SK-N-SH (cell line): ENCODE data around the gene TAOK1. TPM values are rescaled to one million over a fixed set of nuclear protein-coding genes. Genes with fewer than 3 reads are reported as not detected.

ENCODE experiments used
- CTCF ChIA-PET: fragments of 300-600, 350-600 bp; formaldehyde crosslinking; extraction: SDS; loops from one replicate; lab custom pipeline; 2021; lab: Yijun Ruan, JAX
- POLR2A ChIA-PET: fragments of 350-600 bp; sonication (Branson Sonifier 250); formaldehyde crosslinking; extraction: SDS; loops from one replicate; lab custom pipeline; 2020; ENCODE audit warnings: antibody characterized with exemption, inconsistent platforms; lab: Yijun Ruan, JAX
- DNase-seq: peaks from one replicate; pipeline ENCODE4 v3.0.0; 2012
- H2AFZ ChIP-seq: fragments of 200-600 bp; sonication (generic); 2 replicates; pipeline ENCODE4 v1.8.1; 2016; ENCODE audit warnings: antibody characterized with exemption, mild to moderate bottlenecking, low read depth
- H3F3A ChIP-seq: fragments of 200-600 bp; sonication (generic); replicated peaks from 2 replicates; pipeline ENCODE3; 2016; ENCODE audit warnings: antibody characterized with exemption, mild to moderate bottlenecking; ENCODE audit not compliant: insufficient read depth
- H3K27ac ChIP-seq, 2 experiments: fragments of 200-500 bp in 1 of 2; fragments of 200-600 bp in 1 of 2; sonication (Bioruptor generic) in 1 of 2; sonication (generic), shearing (Covaris generic) in 1 of 2; 2 replicates each; pipeline versions ENCODE4 v1.5.1 to v1.6.1; 2014 to 2016; ENCODE audit warnings: low read depth in 2 of 2, inconsistent platforms in 1 of 2, low read length in 1 of 2, mild to moderate bottlenecking in 1 of 2, mixed read lengths in 1 of 2
- H3K27me3 ChIP-seq: fragments of 200-600 bp; sonication (generic), shearing (Covaris generic); 2 replicates; pipeline ENCODE4 v1.6.1; 2016; ENCODE audit warnings: mixed run types; ENCODE audit not compliant: insufficient read depth
- H3K36me3 ChIP-seq, 2 experiments: fragments of 200-500 bp in 1 of 2; fragments of 200-600 bp in 1 of 2; sonication (Bioruptor generic) in 1 of 2; sonication (generic) in 1 of 2; replicated peaks in 1 of 2; 2 replicates each; pipeline versions ENCODE3 to v1.5.1; 2014 to 2016; ENCODE audit warnings: low read length in 1 of 2, mild to moderate bottlenecking in 1 of 2; ENCODE audit not compliant: insufficient read depth in 2 of 2, control insufficient read depth in 1 of 2
- H3K4me1 ChIP-seq, 2 experiments: fragments of 200-500 bp in 1 of 2; fragments of 200-600 bp in 1 of 2; sonication (Bioruptor generic) in 1 of 2; sonication (generic), shearing (Covaris generic) in 1 of 2; 2 replicates each; pipeline versions ENCODE4 v1.5.1 to v1.6.1; 2014 to 2016; ENCODE audit warnings: low read depth in 1 of 2, low read length in 1 of 2, mixed run types in 1 of 2; ENCODE audit not compliant: insufficient read depth in 2 of 2, control insufficient read depth in 1 of 2
- H3K4me2 ChIP-seq: fragments of 200-600 bp; sonication (generic), shearing (Covaris generic); 2 replicates; pipeline ENCODE4 v1.6.1; 2017; ENCODE audit warnings: mixed run types
- H3K4me3 ChIP-seq, 2 experiments: fragments of 200-500 bp in 1 of 2; fragments of 200-600 bp in 1 of 2; sonication (Bioruptor generic) in 1 of 2; sonication (generic), shearing (Covaris generic) in 1 of 2; 2 replicates each; pipeline versions ENCODE4 v1.5.1 to v1.8.1; 2014 to 2016; ENCODE audit warnings: low read depth in 2 of 2, inconsistent platforms in 1 of 2, low read length in 1 of 2, mild to moderate bottlenecking in 1 of 2, mixed read lengths in 1 of 2, moderate library complexity in 1 of 2
- H3K79me2 ChIP-seq: fragments of 200-600 bp; sonication (generic); 2 replicates; pipeline ENCODE4 v1.8.1; 2017; ENCODE audit warnings: mild to moderate bottlenecking; ENCODE audit not compliant: insufficient read depth
- H3K9ac ChIP-seq: fragments of 200-600 bp; sonication (generic); 2 replicates; pipeline ENCODE4 v1.6.1; 2017; ENCODE audit warnings: mixed run types
- H3K9me2 ChIP-seq: fragments of 200-600 bp; sonication (generic); 2 replicates; pipeline ENCODE4 v1.6.1; 2017; ENCODE audit warnings: mixed run types
- H3K9me3 ChIP-seq: fragments of 200-600 bp; sonication (generic); 2 replicates; pipeline ENCODE4 v1.6.1; 2017; ENCODE audit warnings: mixed run types, mild to moderate bottlenecking, moderate library complexity
- H4K20me1 ChIP-seq: fragments of 200-600 bp; sonication (generic); 2 replicates; pipeline ENCODE4 v1.6.1; 2017; ENCODE audit warnings: mild to moderate bottlenecking, mixed run types; ENCODE audit not compliant: insufficient read depth
- EP300 ChIP-seq, 2 experiments: IDR thresholded peaks; 2 replicates each; pipeline versions ENCODE4 v1.4.0 to v1.6.1; 2012; ENCODE audit warnings: borderline replicate concordance in 1 of 2, low read depth in 1 of 2, low read length in 1 of 2
- EZH2phosphoT487 ChIP-seq: fragments of 200-600 bp; sonication (generic); IDR thresholded peaks from 2 replicates; pipeline ENCODE4 v1.6.1; 2017; ENCODE audit warnings: low read depth, mixed run types, mild to moderate bottlenecking, antibody characterized with exemption, moderate library complexity, borderline replicate concordance
- FOXM1 ChIP-seq: IDR thresholded peaks from 2 replicates; pipeline ENCODE4 v1.4.0; 2012; ENCODE audit warnings: low read depth, mild to moderate bottlenecking
- GATA2 ChIP-seq: sonication (generic); formaldehyde crosslinking; IDR thresholded peaks from 2 replicates; pipeline ENCODE4 v1.5.0; 2020; ENCODE audit warnings: mild to moderate bottlenecking, missing genetic modification reagents
- SMC3 ChIP-seq: IDR thresholded peaks from 2 replicates; pipeline ENCODE4 v1.6.1; 2012; ENCODE audit warnings: low read depth, low read length, improper control_type of control experiment
- USF1 ChIP-seq: IDR thresholded peaks from 2 replicates; pipeline ENCODE4 v1.4.0; 2012; ENCODE audit warnings: low read depth, borderline replicate concordance
- WGBS: methylation state at CpG from one replicate; pipeline ENCODE4 v1.1.6; 2017; ENCODE audit warnings: low lambda C conversion rate; 5-methylcytosine and 5-hydroxymethylcytosine counted together
- polyA plus RNA-seq, 3 experiments: library from polyadenylated mRNA; depleted of rRNA; stranded (reverse); fragments of >200 nt; gene quantifications; 2 replicates each; pipeline ENCODE4 v1.2.3, GENCODE V29; 2012
- TF ChIP-seq, protein P1 (sequence below): fragments of 200-600 bp; sonication (generic); IDR thresholded peaks from 2 replicates; pipeline ENCODE4 v1.6.1; 2017; ENCODE audit warnings: antibody characterized with exemption, mild to moderate bottlenecking, moderate library complexity
- TF ChIP-seq, protein P2 (sequence below): IDR thresholded peaks from 2 replicates; pipeline ENCODE4; 2012

TAOK1 gene
- polyA plus RNA-seq, 1 of the 3 experiments (the other 2 are of a cell fraction), result 5.9 TPM

DNA sequence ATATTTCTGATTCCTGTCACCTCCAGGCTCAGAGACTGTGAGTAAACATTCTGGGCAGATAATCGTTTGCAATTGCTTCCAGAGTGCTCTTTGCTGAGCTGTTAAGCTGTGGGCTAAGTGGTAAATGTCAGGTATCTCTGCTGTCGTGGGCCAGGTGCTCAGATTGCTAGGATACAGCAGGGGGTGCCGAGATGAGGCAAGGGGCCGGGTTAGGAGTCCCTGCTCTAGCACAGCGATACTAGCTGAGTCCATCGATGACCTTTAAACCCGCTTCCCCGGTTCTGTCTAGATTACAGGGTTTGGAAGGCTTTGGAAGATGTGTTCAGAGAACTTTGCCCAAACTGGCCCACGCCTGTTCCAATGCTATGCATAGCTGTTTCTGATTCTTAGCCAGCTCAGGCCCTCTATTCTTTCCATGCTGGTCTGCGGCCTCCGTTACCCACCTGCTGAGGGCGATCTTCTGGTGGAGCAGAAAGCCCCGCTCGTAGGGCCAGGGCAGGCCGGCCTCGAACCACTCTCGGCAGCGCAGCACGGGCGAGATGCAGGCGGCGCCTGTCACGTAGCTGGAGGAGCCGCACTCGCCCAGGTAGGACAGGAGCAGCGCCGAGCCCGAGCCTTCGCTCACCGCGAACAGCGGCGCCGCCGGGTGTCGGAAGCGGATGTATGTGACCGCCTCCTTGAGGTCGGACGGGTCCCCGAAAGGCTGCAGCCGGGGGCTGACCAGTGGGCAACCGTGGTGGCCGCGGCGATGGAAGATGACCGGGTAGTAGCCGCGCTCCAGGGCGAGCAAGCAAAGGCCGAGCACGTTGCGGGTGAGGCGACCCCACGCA lies 175.7 kb downstream of the TAOK1 start:
- Histone ChIP-seq H3K4me2 (peak overlapping the region; percentile 92), H3K4me1 (peaks cover 8 to 14% of the 10 kb centered on the region in 2 experiments; a peak in 1 of 4 replicates), H2AFZ (peak overlapping the region; percentile 63; the same call in 1 of the 2 replicates), H3K9ac (0 out of 2 replicates have a peak overlapping the region, but pooled peaks have one; percentile 48), H3K27me3 (no peaks in the 10 kb centered on the region)
- CTCF ChIA-PET, result interaction anchor here (0.7 to 11.6 kb wide), 8 partner anchors 9 to 234 kb away, joined by 3 to 166 read pairs (median 6); partner anchors contain the start of gene GIT1
- DNase-seq, result peak; percentile 64
- no peak for TF ChIP-seq FOXM1
- TF ChIP-seq EP300 (IDR thresholded peaks at IDR 0.05; ENCODE audit: borderline replicate concordance in 1 of 2, low read depth in 1 of 2, low read length in 1 of 2), result no peak
- TF ChIP-seq EZH2phosphoT487, result no peak
- TF ChIP-seq, protein P1, sequence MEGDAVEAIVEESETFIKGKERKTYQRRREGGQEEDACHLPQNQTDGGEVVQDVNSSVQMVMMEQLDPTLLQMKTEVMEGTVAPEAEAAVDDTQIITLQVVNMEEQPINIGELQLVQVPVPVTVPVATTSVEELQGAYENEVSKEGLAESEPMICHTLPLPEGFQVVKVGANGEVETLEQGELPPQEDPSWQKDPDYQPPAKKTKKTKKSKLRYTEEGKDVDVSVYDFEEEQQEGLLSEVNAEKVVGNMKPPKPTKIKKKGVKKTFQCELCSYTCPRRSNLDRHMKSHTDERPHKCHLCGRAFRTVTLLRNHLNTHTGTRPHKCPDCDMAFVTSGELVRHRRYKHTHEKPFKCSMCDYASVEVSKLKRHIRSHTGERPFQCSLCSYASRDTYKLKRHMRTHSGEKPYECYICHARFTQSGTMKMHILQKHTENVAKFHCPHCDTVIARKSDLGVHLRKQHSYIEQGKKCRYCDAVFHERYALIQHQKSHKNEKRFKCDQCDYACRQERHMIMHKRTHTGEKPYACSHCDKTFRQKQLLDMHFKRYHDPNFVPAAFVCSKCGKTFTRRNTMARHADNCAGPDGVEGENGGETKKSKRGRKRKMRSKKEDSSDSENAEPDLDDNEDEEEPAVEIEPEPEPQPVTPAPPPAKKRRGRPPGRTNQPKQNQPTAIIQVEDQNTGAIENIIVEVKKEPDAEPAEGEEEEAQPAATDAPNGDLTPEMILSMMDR, result peak; percentile 19; the same call in 1 of the 2 replicates
- no peak for TF ChIP-seq SMC3
- TF ChIP-seq, protein P2, sequence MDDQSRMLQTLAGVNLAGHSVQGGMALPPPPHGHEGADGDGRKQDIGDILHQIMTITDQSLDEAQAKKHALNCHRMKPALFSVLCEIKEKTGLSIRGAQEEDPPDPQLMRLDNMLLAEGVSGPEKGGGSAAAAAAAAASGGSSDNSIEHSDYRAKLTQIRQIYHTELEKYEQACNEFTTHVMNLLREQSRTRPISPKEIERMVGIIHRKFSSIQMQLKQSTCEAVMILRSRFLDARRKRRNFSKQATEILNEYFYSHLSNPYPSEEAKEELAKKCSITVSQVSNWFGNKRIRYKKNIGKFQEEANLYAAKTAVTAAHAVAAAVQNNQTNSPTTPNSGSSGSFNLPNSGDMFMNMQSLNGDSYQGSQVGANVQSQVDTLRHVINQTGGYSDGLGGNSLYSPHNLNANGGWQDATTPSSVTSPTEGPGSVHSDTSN, result no peak
- TF ChIP-seq USF1, result no peak
- TF ChIP-seq GATA2 (CRISPR knock-in tag), result no peak
- TF ChIP-seq, all 33 proteins: peak for 1
- Histone ChIP-seq H4K20me1 (no peaks in the 10 kb centered on the region), H3K36me3 (peaks cover 4% of the 10 kb centered on the region in 2 experiments), H3K27ac (no peak overlapping the region), H3K79me2 (peaks cover 10% of the 10 kb centered on the region; the same call in 1 of the 2 replicates), H3K9me3 (no peaks in the 10 kb centered on the region), H3K4me3 (peak overlapping the region; percentile 64 to 76), H3K9me2 (no peaks in the 10 kb centered on the region), H3F3A (peaks cover 7% of the 10 kb centered on the region)
- POLR2A ChIA-PET, result no interaction called here
- 57% methylated on average over 13 of the region's 55 CpGs for WGBS
